Mesothelial cell of epicardium (in vitro differentiated cells): ENCODE data around the gene LYPD4. TPM values are rescaled to one million over a fixed set of nuclear protein-coding genes. Genes with fewer than 3 reads are reported as not detected.

Experiments used
- DNase-seq, 2 experiments: peaks; one replicate each; pipeline ENCODE4 v3.0.0; 2021; ENCODE audit warnings: low spot score in 2 of 2; ENCODE audit not compliant: unreplicated experiment in 2 of 2
- H3K27ac Mint-ChIP-seq: 2 replicates; pipeline ENCODE4 v1.8.0; 2021; ENCODE audit warnings: mixed read lengths
- H3K27me3 Mint-ChIP-seq: 2 replicates; pipeline ENCODE4 v1.8.0; 2021; ENCODE audit warnings: low read depth, mixed read lengths
- H3K36me3 Mint-ChIP-seq: 2 replicates; pipeline ENCODE4 v1.8.0; 2021; ENCODE audit warnings: mixed read lengths
- H3K4me1 Mint-ChIP-seq: 2 replicates; pipeline ENCODE4 v1.8.0; 2021; ENCODE audit warnings: mixed read lengths
- H3K4me3 Mint-ChIP-seq: 2 replicates; pipeline ENCODE4 v1.8.0; 2021; ENCODE audit warnings: mild to moderate bottlenecking, moderate library complexity, mixed read lengths
- H3K9me3 Mint-ChIP-seq: 2 replicates; pipeline ENCODE4 v1.8.0; 2021; ENCODE audit warnings: mixed read lengths
- total RNA-seq: library from RNA; stranded (reverse); gene quantifications from 3 replicates; pipeline ENCODE4 v1.2.1, GENCODE V29; 2021
- TF ChIP-seq, protein P1 (sequence below): fragments of 200-600 bp; sonication (generic); IDR thresholded peaks from one replicate; pipeline ENCODE4 v1.5.0; 2021; ENCODE audit warnings: antibody characterized with exemption; ENCODE audit not compliant: unreplicated experiment

Gene LYPD4
- total RNA-seq, 1 donor from 2014 or later: not detected

DNA sequence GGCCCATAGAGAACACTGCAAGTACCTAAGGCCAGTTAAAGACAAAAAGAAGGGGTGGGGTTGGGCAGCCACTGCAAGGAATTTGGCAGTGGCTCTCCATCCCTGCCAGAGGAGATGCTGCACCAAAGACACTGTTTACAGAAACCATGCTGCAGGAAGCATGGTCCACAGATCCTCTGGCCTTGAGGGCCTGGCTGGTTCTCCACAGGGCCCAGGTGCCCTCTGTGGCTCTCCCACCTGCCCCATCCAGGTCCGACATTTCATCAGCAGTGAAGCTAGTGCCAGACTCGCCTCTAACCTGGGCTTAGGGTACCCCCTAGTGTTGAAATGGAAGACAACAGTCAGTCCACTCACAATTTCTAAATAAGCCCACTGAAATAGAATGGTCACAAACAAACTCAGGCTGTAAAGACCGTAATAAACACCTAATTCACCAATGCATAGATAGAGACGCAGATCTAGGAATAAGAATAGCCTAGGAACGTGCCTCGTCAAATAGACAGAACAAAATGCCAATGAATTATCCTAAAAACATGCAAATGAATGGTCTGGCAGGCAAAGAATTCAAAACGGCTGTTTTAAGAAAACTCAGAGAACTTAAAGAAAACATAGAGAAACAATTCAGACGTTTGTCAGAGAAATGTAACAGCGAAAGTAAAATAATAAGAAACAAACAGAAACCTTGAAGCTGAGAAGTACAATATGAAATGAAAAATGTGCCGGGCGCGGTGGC, 23.3 kb downstream of the LYPD4 start:
- no peak for DNase-seq
- TF ChIP-seq, protein P1, sequence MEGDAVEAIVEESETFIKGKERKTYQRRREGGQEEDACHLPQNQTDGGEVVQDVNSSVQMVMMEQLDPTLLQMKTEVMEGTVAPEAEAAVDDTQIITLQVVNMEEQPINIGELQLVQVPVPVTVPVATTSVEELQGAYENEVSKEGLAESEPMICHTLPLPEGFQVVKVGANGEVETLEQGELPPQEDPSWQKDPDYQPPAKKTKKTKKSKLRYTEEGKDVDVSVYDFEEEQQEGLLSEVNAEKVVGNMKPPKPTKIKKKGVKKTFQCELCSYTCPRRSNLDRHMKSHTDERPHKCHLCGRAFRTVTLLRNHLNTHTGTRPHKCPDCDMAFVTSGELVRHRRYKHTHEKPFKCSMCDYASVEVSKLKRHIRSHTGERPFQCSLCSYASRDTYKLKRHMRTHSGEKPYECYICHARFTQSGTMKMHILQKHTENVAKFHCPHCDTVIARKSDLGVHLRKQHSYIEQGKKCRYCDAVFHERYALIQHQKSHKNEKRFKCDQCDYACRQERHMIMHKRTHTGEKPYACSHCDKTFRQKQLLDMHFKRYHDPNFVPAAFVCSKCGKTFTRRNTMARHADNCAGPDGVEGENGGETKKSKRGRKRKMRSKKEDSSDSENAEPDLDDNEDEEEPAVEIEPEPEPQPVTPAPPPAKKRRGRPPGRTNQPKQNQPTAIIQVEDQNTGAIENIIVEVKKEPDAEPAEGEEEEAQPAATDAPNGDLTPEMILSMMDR: no peak
- Mint-ChIP-seq H3K4me3 (no peak overlapping the region), H3K4me1 (no peaks in the 10 kb centered on the region), H3K9me3 (peaks cover 35% of the 10 kb centered on the region), H3K27ac (no peak overlapping the region), H3K36me3 (peaks cover 5% of the 10 kb centered on the region), H3K27me3 (no peaks in the 10 kb centered on the region)

DNA sequence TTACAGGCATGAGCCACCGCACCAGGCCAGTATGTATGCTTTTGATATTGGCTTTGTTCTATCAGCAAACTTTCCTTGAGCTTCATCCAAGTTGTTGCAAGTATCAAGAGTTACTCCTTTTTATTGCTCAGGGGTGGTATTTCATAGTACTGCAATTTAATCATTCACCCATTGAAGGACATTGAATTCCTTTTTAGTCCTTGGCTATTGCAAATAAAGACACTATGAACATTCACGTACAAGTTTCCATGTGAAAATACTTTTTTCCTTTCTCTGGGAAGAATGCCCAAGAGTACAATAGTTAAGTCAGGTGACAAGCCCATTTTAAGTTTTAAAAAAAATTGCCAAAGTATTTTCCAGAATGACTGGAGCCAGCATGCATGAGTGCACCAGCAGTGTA, 27.7 kb downstream of the LYPD4 start:
- H3K9me3 Mint-ChIP-seq: peaks cover 44% of the 10 kb centered on the region
- no peaks in the 10 kb centered on the region for H3K27me3 Mint-ChIP-seq
- DNase-seq: no peak
- H3K4me1 Mint-ChIP-seq: no peaks in the 10 kb centered on the region
- H3K4me3 Mint-ChIP-seq: no peak overlapping the region
- H3K36me3 Mint-ChIP-seq: peaks cover 3% of the 10 kb centered on the region
- no peak overlapping the region for H3K27ac Mint-ChIP-seq
- TF ChIP-seq, protein P1: no peak

DNA sequence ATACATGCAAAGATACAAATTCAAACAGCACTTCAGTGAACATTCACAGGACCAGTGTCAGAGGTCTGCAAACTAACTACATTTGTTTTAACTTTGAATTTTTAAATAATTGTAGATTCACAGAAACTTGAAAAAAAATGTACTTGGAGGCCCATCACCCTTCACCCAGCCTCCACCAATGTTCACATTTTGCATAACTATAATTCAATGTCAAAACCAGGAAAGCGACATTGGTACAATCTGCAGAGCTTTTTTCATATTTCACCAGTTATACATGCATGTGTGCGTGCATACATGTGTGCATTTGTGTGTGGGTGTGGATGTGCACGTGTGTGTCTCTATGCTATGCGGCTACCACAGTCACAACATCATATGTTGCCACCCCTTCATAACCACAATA, 29.2 kb downstream of the LYPD4 start:
- DNase-seq: no peak
- Mint-ChIP-seq H3K27me3 (no peaks in the 10 kb centered on the region), H3K27ac (no peak overlapping the region), H3K36me3 (no peaks in the 10 kb centered on the region), H3K4me3 (no peak overlapping the region), H3K4me1 (no peaks in the 10 kb centered on the region), H3K9me3 (peaks cover 39% of the 10 kb centered on the region)
- TF ChIP-seq, protein P1: no peak

DNA sequence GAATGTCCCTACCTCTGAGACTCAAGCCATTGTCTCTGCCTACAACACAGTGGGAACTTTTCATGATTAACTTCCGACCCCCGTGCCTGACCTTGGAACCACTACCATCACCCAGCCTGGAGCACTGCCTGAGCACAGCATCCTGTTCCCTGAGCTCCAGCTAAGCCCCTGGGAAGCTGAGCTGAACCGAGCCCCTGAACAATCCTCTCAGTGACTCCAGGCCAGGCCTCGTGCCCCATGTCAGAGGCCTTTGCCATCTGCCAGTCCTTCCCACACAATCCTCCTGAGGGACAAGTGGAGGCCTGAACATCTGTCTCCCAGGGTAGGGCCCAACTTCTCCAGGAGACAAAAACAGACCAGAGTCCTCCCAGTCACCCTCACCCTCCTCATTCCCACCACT, 30.6 kb downstream of the LYPD4 start:
- DNase-seq: no peak
- no peaks in the 10 kb centered on the region for H3K4me1 Mint-ChIP-seq
- H3K27ac Mint-ChIP-seq: no peak overlapping the region
- TF ChIP-seq, protein P1: no peak
- H3K36me3 Mint-ChIP-seq: no peaks in the 10 kb centered on the region
- H3K4me3 Mint-ChIP-seq: no peak overlapping the region
- peaks cover 38% of the 10 kb centered on the region for H3K9me3 Mint-ChIP-seq
- no peaks in the 10 kb centered on the region for H3K27me3 Mint-ChIP-seq

DNA sequence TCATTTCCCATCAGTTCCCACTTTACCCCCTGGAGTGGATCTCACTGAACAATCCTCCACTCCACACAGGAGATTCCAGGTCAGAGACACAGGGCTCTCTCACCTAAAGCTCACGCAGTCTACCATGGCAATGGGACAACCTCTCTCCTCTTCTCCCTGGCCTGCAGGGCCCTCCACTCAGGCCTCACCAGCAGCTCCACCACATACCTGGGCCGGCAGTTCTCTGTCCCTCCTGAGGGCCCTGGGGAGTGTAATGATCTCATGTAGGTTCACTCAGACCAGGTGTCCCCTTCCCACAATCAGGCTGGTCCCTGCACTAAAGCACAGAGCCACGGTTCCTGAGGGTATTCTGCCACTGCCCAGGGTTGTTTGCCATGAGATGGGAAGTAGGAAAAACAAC, 32.5 kb downstream of the LYPD4 start:
- no peaks in the 10 kb centered on the region for H3K27me3 Mint-ChIP-seq
- H3K27ac Mint-ChIP-seq: no peak overlapping the region
- no peak overlapping the region for H3K4me3 Mint-ChIP-seq
- TF ChIP-seq, protein P1: no peak
- no peaks in the 10 kb centered on the region for H3K4me1 Mint-ChIP-seq
- peaks cover 39% of the 10 kb centered on the region for H3K9me3 Mint-ChIP-seq
- DNase-seq: no peak
- no peaks in the 10 kb centered on the region for H3K36me3 Mint-ChIP-seq
